Kidney epithelial cell (primary cell): Measurements from ENCODE around the gene MYLK. TPM values are rescaled to one million over a fixed set of nuclear protein-coding genes. Genes with fewer than 3 reads are reported as not detected.

Source experiments
- DNase-seq: peaks from one replicate; pipeline ENCODE4 v3.0.0-alpha.2; 2010; ENCODE audit warnings: low read depth
- H3K27me3 ChIP-seq: 2 replicates; pipeline ENCODE4 v1.6.0; 2011; ENCODE audit warnings: low read length; ENCODE audit not compliant: control insufficient read depth, insufficient read depth
- H3K36me3 ChIP-seq: 2 replicates; pipeline ENCODE4 v1.5.1; 2011; ENCODE audit warnings: low read length; ENCODE audit not compliant: control insufficient read depth, insufficient read depth
- H3K4me3 ChIP-seq: 2 replicates; pipeline ENCODE4 v1.5.1; 2011; ENCODE audit warnings: low read depth, mild to moderate bottlenecking, control low read depth, low read length
- CTCF ChIP-seq: IDR thresholded peaks from 2 replicates; pipeline ENCODE4 v1.5.1; 2011; ENCODE audit warnings: mild to moderate bottlenecking, moderate library complexity, low read length, control low read depth, inconsistent platforms; ENCODE audit not compliant: insufficient read depth, poor library complexity, severe bottlenecking
- total RNA-seq: library from RNA; depleted of rRNA; stranded (reverse); fragments of >200 nt; gene quantifications from 2 replicates; pipeline ENCODE4 v1.2.3, GENCODE V29; 2015

MYLK gene
- total RNA-seq, 1 donor from 2014 or later: 49.7 TPM

GRCh38 chr3:123841476-123842238, 42.5 kb downstream of the MYLK start:
- H3K36me3 ChIP-seq: no peaks in the 10 kb centered on the region
- no peak for DNase-seq
- no peak overlapping the region for H3K4me3 ChIP-seq
- no peak for TF ChIP-seq CTCF
- no peaks in the 10 kb centered on the region for H3K27me3 ChIP-seq

DNA sequence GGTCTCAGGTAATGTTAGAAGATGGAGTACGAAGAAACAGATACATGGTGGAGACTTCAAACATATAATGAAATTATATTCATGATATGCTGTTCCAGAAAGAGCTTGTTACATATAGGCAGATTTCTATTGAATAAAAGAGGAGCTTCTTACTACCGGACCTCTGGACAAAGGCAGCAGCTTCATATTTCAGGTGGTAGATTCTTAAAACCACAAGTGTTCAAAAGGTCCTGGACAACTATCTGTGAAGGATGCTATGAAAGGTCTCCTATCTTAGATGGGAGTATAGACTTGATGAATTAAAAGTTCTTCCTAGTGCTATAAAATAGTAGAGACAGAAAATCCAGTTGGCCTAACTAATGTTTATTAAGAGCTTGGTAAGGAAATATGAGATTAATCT, 43.2 kb downstream of the MYLK start:
- no peak for DNase-seq
- no peak overlapping the region for H3K4me3 ChIP-seq
- TF ChIP-seq CTCF: no peak
- no peaks in the 10 kb centered on the region for H3K36me3 ChIP-seq
- no peaks in the 10 kb centered on the region for H3K27me3 ChIP-seq

DNA sequence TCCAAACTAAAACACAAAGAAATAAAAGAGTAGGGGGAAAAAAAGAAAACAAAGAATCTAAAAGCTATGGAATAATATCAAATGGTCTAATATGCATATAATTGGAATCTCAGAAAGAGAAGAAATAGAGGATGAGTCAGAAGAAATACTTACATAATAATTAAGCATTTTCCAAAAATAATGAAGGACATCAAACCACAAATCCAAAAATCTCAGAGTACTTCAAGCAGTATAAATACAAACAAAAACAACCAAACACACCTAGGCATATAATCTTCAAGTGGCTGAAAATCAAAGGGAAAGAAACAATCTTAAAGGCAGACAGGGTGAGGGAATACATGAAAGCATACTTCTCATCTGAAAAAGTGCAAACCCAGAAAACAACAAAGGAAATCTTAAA, 46.3 kb downstream of the MYLK start:
- no peaks in the 10 kb centered on the region for H3K36me3 ChIP-seq
- no peaks in the 10 kb centered on the region for H3K27me3 ChIP-seq
- TF ChIP-seq CTCF: no peak
- no peak for DNase-seq
- no peak overlapping the region for H3K4me3 ChIP-seq

DNA sequence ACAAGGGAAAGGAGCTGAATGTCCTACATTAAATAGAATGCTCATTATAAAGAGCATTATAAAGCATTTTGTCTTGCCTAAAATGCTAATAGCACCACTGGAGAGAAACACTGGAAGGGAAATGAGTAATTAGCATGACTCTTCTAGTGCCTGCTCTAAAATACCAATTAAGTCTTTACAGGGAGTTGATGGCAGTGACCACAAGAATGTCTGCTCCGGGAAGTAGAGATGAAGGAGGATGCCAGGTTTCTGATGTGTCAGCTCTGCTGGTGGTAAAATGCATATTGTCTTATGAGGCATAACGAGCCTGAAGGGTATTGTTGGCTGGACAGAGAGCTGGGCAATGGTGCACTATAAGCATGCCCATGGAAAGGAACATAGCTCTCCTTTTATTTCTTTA, 49.5 kb downstream of the MYLK start:
- Histone ChIP-seq H3K36me3 (peaks cover 3% of the 10 kb centered on the region), H3K27me3 (no peaks in the 10 kb centered on the region), H3K4me3 (no peak overlapping the region)
- DNase-seq: peak; percentile 96
- no peak for TF ChIP-seq CTCF

- no peak overlapping the region for H3K4me3 ChIP-seq
- peaks cover 3% of the 10 kb centered on the region for H3K36me3 ChIP-seq
- DNase-seq: no peak
- H3K27me3 ChIP-seq: no peaks in the 10 kb centered on the region
- no peak for TF ChIP-seq CTCF
These were observed 50.7 kb downstream of the MYLK start for GRCh38 chr3:123833398-123833785.

- TF ChIP-seq CTCF: no peak
- H3K36me3 ChIP-seq: peaks cover 3% of the 10 kb centered on the region
- DNase-seq: no peak
- no peaks in the 10 kb centered on the region for H3K27me3 ChIP-seq
- no peak overlapping the region for H3K4me3 ChIP-seq
These were observed 51.3 kb downstream of the MYLK start for GRCh38 chr3:123832692-123833397.
